GM23248 (cell line): ENCODE measurements around the gene NSUN3.
"Not testable (repeated sequence)": the region's sequence is repeated elsewhere in the genome, so short reads cannot be mapped to it uniquely, and the experiment has no call there.

Experiments used
- EZH2 ChIP-seq: fragments of 200-600 bp; sonication (generic); IDR thresholded peaks from 2 replicates; pipeline ENCODE4 v1.6.1; 2018; ENCODE audit warnings: antibody characterized with exemption, mild to moderate bottlenecking; ENCODE audit not compliant: insufficient read depth, poor library complexity, severe bottlenecking
- EZH2phosphoT487 ChIP-seq: fragments of 200-600 bp; sonication (generic); IDR thresholded peaks from 2 replicates; pipeline ENCODE4 v1.6.1; 2018; ENCODE audit warnings: antibody characterized with exemption, moderate library complexity, mild to moderate bottlenecking, low read depth; ENCODE audit not compliant: insufficient read depth

- TF ChIP-seq EZH2phosphoT487, EZH2: not testable (repeated sequence)
Measured at GRCh38 chr3:94080552-94080951, 17.7 kb downstream of the NSUN3 start.
